ENCODE data around the gene STC2. TPM values are rescaled to one million over a fixed set of nuclear protein-coding genes. Genes with fewer than 3 reads are reported as not detected.

Gene STC2
- polyA plus RNA-seq, 3 donors, result 2.0 to 10.6 (median 3.3) TPM

DNA sequence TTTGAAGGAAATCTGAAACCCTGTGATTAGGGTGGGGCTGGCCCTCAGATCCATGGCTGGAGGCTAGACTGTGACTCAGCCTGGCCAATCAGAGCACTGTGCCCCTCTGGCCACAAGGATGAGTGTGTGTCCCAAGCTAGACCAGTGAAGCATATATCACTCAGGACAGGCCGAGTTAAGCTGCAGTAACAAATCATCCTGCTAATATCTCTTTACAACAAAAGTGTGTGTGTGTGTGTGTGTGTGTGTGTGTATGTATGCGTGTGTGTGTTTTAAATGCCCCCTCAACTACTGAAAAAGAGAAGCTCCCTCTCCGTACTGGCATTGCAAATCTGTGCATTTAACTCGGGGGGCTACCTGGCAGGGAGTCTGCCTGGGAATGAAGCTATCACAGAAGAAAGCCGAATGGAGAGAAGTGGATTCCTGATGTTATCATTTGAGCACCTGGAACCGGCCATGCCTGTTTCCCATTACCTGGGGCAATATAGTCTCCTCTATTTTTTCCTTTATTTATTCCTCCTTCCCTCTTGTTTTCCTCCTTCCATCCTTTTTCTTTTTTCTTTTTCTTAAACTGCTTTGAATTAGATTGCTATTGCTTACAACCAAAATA, 25.6 kb downstream of the STC2 start:
- 54 to 79% (median 79%) methylated on average over 6 of the region's 6 CpGs for WGBS, 3 donors
- no peak overlapping the region for H3K27ac ChIP-seq (ENCODE audit: low read depth, low read length)

DNA sequence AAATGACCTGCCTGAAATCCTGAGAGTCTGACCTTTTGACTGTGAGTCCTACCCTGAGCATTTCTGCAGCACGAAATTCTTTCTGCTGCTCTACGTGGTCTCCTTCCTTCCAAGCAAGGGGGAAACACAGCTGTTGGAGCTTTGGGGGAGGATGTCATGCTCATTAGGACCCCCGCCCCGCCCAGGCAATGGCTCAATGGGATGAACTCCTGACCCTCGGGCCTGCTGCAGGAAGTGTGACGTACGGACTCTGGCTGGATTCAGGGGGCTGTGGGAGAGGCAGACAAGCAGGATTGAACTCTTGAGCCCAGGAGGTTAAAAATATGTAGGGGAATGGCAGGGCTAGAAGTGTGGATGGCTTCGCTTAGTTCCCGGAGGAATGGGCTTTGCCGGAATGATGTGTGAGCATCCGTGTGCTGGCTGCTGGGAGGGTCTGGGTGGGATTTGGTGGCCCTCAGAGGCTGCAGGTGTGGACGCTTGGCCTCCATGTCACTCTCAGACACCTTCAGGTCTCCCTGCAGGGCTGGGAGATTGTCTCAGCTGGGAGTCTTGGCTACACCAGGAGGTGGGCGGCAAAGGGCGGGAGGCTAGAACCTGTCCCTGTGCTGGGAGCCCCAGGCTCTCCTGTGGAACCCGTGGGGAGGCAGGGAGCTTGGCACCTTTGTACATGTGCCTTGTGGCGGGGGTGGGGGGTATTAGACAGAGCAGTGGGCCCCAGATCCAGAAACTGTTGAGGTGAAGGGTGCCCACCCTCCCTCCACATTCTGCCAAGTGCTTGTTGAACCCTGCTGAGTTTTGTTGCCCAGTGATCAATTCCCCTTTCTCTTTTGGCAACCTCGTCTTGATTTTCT, 26.3 kb downstream of the STC2 start:
- WGBS, 3 donors, result 51 to 59% (median 54%) methylated on average over 17 of the region's 17 CpGs
- H3K27ac ChIP-seq (ENCODE audit: low read depth, low read length), result no peak overlapping the region

DNA sequence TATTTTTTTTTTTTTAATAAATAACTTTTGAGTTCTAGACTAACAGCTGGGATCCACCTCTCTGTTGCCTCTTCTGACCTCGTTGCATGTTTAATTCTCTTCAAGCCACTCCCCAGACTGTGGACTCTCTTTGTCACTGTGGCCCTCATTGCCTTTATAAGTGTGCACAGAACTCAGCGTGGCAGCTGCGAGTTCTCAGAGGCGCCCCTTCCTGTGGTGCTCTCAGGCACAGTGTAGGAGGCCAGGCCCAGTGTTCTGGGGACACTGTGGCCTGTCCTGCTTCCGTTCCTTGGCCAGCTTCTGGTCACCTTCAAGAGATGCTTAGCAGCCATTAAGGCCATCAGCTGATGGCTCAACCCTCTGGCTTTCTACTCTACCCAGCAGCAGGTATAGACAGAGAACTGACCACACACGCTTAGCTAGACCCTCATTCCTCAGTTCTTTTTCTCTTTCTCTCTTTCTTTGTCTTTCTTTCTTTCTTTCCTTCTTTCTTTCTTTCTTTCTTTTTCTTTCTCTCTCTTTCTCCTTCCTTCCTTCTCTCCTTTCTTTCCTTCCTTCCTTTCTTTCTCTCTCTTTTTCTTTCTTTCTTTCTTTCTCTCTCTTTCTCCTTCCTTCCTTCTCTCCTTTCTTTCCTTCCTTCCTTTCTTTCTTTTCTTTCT, 27.7 kb downstream of the STC2 start:
- H3K27ac ChIP-seq (ENCODE audit: low read depth, low read length), result no peak overlapping the region
- WGBS, 3 donors, result 87 to 94% (median 92%) methylated on average over 6 of the region's 6 CpGs

DNA sequence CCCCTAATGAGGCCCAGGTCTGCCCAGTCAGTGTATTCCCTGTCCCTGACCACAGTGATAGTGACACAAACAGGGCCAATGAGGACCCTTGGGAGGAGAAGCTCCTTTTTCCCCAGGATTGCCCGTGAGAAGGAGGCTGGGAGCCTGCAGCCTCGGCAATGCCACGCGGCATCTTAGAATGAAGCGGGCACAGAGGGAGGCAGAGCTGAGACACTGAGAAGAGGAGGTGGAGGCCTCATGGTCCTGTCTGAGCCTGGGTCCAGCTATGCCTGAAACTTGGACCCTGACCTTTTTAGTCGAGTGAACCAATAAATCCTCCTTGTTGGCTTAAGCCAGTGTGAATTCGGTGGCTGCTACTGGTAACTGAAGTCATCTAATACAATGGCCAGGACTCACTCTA, 28.4 kb downstream of the STC2 start:
- 94 to 95% (median 95%) methylated on average over 7 of the region's 7 CpGs for WGBS, 3 donors
- H3K27ac ChIP-seq (ENCODE audit: low read depth, low read length), result no peak overlapping the region

DNA sequence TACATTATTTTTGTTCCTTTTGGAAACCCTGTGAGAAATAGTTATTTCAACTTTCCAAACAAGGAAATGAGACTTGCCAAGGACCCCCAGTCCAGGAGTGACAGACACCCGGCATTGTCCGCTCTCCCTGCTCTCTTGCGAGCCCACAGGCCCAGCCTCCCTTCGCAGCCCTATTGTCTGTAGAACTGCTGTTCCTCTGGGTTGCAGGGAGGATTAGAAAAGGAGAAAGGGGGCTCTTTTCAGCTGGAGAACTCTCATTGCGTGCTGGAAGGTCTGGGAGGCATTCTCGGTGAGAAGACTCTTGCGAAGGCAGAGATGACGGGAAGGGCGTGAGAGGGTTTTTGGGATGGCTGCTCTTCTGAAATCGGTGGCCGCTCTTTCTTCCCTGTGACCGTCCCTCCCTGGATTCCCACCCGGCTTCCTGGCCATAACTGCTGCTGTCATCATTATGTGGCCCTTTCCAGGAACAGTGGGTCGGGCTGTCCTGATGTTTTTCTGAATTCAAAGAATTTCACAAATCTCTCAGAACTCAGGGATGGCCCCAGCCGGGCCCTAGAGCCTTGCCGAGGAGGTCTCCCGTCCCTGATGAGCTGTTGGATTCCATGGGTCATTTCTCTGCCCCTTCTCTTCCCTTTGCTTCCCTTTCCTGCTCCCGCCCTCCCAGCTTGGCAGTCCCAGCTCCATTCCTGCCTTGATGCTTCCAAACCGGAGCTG, 29.8 kb downstream of the STC2 start:
- no peak overlapping the region for H3K27ac ChIP-seq (ENCODE audit: low read depth, low read length)
- 63 to 73% (median 68%) methylated on average over 19 of the region's 19 CpGs for WGBS, 3 donors

DNA sequence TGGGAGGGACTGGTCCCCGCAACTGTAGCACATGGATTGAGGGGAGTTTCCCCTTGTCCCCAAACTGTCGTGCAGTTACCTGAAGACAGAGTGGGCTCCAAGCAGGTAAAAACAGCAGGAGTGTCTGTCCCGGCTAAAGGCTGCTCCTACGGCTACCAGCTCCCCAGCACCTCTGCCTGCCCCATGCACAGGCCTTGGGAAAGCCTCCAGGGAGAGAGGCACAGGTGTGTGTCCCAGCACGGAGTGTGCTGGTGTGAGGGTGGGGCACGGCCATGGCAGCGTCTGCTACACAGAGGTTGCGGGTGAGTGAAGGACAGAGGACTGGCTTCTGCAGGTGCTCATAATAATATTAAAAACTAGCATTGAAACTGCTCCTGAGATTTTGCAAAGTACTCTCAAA, 30.4 kb downstream of the STC2 start:
- no peak overlapping the region for H3K27ac ChIP-seq (ENCODE audit: low read depth, low read length)
- WGBS, 3 donors, result 35 to 91% (median 86%) methylated on average over 8 of the region's 8 CpGs

DNA sequence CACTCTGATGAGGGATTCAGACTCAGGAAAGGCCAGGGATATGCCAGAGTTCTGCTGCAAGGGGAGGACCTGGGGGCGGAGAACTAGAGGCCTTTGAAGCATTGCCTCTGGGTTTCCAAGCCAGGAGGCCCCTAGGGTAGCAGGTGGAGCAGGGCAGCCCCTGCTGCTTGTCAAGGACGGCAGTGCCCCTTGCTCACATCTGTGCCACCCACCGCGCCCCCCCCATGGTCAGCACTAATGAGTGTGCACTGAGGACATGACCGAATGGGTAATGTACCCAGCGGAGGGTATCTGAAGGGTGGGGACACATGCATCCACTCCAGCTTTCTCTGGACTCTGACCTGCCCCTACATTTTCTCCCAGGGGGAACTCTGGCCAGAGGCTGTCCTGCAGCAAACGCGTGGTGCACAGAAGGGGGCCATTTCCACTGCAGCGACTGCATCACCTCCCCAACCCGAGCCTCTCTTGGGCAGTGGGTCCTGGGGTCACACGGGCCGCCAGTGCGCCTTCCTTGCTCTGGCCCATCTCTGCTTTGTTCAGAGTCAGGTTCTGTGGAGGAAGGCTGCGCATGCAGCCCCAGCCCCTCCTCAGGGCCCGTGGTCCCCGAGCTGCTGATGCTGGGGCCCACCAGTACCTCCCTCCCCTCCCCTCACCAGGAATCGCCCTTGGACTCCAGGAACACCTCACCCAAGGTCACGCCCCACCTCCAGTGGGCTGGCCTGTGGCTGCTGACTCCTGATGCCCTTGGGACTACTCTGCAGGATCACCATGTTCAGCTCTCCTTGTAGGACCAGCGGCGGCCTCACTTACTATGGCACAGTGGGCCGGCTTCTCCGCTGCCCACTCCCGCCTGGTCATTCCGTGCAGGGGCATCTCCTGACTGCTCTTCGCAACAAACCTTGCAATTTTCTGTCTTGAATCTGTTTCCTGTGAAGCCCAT, 31.2 kb downstream of the STC2 start:
- 76 to 90% (median 87%) methylated on average over 25 of the region's 25 CpGs for WGBS, 3 donors
- no peak overlapping the region for H3K27ac ChIP-seq (ENCODE audit: low read depth, low read length)

DNA sequence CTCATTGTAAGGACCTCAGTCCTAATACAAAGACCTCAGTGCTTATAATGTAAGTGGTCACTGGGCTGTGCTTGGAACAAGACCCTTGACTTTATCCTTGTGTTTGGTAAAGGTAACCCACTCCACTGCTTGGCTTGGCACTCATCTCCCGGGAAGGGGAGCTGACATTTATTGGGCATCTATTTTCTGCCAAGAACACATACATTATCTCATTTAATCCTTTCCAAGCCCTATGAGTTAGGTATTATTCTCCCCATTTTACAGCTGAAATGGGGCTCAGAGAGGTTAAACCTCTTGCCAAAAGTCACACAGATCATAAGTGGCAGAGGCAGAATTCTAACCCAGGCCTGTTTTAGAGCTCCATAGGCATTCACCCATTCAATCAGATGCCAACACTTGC, 32.4 kb downstream of the STC2 start:
- H3K27ac ChIP-seq (ENCODE audit: low read depth, low read length), result no peak overlapping the region
- 96 to 100% (median 96%) methylated on average over 1 of the region's 1 CpG for WGBS, 3 donors

DNA sequence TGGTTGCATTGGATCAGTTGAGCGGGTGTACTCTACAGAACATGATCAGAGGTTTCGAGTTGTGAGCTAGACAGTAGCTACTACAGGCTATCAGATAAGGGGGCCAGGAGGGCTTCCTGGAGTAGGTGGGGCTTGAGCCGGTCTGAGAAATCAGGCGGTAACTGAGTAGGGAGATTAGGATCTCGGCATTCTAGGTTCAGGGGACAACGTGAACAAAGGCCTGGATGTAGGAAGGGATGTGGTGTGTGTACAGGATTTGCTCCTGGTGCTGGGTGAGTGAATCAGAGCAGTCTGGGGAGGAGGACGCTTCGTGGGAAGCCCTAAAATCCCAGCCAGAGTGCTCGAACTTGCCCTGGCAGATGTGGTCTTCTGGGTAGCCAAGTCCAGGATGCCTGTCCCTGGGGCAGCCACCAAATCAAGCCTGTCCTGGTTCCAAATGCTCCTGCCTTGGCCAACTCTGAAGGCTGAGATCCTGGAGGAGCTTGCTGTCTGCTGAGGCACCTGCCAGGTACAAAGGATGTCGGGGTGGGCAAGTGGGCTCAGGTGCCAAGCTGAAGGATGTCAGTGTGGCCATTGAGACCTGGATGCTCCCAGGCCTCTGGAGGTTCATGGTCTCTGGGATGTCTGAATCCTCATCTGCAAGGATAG, 33.4 kb downstream of the STC2 start:
- WGBS, 3 donors, result 55 to 73% (median 65%) methylated on average over 10 of the region's 10 CpGs

DNA sequence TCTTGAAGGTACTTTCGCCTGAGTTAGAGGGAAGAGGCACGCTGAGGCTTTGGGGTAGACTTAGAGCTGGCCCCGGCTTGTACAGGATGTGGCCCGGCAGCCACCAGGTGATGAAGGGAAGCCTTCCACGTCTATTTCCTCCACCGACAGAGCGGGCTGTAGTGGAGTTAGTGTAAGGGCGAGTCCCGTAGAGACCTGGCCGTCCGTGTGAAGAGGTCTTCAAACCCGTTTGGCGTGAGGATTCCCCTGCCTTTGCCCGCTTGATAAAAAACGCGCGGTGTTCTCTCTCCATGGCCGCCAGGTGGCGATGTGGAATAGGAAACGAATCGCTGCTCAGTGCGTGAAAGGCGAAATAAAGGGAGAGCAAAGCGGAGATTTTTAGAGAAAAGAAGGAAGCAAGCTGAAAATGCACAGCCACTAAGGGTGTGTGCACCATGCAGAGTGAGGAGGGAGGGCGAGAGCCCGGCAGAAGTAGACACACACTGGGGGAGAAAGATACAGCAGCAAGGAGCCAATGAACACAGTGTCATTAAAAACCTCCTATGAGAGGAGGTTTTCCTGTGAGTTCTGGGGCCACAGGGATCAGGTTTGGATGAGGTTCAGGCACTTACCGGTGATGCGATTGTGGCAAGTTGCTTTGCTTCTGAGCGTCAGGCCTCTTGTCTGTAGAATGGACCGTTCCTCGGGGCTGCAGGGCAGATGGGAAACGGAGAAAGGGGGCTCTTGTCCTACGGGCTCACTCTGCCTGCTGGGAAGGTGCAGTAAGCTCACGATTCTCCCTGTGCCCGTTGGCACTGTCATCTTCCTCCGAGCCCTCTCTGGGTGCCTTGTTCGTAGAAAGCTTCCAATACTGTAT, 34.2 kb downstream of the STC2 start:
- WGBS, 3 donors, result 15 to 17% (median 17%) methylated on average over 37 of the region's 37 CpGs
- no peak overlapping the region for H3K27ac ChIP-seq (ENCODE audit: low read depth, low read length)

More for the DNA sequence above, 33.4 kb downstream of the STC2 start:
- no peak overlapping the region for H3K27ac ChIP-seq (ENCODE audit: low read depth, low read length)

DNA sequence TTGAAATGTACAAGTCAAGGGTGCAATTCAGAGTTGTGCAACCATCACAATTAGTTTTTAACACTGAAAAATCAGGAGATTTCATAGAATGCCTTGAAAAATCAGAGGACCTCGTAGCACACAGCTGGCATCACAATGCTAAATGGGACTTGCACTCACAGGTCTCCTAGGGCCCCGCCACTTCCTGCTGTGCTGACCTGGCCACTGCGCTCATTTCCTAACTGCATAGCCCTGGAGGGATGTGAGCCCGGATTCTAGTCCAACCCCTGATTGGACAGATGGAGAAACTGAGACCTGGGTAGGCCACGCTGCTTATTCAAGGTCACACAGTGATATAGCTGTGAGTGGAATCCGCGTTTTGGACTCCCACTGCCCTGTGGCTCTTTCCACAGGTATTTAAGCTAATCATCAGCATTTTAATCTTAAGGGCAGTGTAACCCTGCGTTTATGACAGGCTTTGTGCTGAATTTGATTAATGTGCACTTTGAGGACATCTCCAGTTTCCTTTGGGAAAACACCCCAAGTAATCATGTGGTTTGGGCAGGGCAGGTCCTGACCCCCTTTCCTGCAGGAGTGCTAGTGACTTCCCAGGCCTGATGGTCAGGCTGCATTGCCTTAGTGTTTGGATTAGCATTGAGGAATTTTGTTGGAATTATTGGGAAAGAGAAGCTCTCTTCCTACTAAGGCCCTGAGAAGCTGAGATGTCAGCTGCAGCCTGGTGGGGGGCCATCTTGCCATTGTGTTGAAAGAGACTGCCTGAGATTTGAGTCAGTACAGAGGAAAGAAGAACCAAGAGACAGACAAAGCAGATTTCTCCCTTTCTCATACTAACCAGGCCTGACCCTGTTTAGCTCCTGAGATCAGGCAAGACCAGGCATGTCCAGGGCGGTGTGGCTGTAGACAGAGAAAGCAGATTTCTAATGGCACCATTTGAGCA, 36.2 kb downstream of the STC2 start:
- WGBS, 3 donors, result 72 to 77% (median 77%) methylated on average over 9 of the region's 9 CpGs
- H3K27ac ChIP-seq (ENCODE audit: low read depth, low read length), result no peak overlapping the region

DNA sequence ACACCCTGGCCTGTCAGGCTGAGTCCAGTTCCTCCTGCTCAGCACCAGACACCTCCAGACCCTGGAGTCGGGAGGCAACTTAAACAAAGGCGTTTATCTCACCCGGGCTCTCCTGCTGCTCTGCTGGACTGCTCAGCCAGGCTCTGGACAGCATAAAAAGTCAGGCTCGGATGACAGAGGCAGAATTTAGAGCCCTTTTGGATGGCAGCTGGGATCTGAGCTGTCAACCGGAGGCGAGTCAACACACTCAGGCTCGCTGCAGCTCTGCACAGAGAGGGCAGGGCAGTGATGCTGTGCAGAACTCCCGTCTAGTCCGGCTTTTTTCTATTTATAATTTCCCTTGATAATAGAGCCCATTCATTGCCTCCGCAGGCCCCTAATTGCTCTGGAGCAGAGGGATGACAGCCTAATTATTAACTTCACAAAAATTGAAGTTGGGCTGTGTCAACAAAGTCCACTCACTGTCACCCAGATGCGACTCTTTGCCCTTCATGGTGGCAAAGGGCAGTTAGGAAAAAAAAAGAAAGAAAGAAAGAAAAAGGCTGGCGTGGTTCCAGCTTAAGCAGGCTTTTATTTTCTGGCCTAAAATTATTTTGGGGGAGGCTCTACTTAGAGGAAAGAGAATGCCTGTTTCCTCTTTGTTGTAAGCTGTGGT, 37.6 kb downstream of the STC2 start:
- H3K27ac ChIP-seq (ENCODE audit: low read depth, low read length), result no peak overlapping the region
- 23 to 38% (median 35%) methylated on average over 12 of the region's 12 CpGs for WGBS, 3 donors

DNA sequence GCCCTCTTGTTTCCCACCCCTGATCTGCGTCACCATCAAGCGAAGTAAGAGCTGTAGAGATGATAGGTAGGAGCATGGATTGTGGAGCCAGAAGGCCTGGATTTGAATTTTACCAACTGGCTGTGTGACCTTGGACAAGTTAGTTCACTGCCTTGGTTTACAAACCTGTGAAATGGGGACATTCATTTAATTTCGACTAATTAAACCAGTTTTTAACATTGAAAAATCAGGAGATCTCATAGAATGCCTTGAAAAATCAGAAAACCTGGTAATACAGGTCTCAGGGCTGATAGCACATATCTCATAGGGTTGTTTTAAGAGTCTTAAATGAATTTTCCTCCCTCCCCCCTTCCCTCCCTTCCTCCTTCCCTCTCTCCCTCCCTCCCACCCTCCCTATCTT, 38.8 kb downstream of the STC2 start:
- 65 to 80% (median 73%) methylated on average over 3 of the region's 3 CpGs for WGBS, 3 donors
- no peak overlapping the region for H3K27ac ChIP-seq (ENCODE audit: low read depth, low read length)

DNA sequence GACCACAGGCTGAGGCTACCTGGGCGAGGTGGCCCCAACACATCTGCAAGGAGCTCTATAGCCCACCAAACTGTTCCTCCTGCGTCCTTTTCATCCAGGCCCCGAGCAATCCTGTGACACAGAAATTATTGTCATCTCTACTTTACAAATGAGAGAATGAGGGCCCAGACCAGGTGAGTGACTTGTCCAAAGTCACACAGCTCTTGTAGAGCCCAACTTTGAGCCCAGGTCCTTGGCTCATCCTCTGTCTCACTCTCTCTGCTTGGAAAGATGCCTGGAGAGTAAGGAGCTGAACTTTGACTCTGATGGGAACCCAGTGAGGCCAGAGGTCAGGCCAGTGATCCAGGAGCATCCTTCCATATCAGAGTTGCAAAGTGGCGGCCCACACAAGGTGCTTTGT, 39.6 kb downstream of the STC2 start:
- no peak overlapping the region for H3K27ac ChIP-seq (ENCODE audit: low read depth, low read length)
- 86 to 93% (median 88%) methylated on average over 4 of the region's 4 CpGs for WGBS, 3 donors

DNA sequence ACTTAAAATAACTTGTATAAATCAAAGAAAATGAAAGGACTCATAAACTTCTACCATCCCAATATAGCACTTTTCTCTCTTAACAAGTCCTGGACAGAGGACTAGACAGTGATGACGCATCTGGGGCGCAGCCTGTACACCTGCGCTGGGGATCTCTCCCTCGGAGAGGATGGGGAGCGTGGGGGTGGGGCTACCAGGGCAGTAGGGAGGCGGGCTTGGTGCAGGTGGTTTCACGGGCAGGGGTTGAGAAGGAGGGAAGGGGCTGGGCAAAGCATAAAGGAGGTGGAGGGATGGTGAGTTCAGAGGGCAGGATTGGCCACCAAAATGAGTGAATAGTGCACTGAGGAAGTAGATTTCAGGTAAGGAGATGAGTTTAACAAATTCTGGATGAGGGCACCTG, 41.1 kb downstream of the STC2 start:
- 38 to 53% (median 43%) methylated on average over 7 of the region's 7 CpGs for WGBS, 3 donors
- no peak overlapping the region for H3K27ac ChIP-seq (ENCODE audit: low read depth, low read length)

All from adipose tissue (tissue), 3 donors.